WERI-Rb-1 (cell line): ENCODE results near the gene JPH3.

ENCODE experiments used
- DNase-seq: peaks from one replicate; pipeline ENCODE4 v3.0.0-alpha.2; 2020
- H3K27ac ChIP-seq: fragments of 250-450 bp; sonication (Bioruptor Pico); 2 replicates; pipeline ENCODE4 v1.5.1; 2020; ENCODE audit warnings: mild to moderate bottlenecking, moderate library complexity
- H3K27me3 ChIP-seq: fragments of 250-450 bp; sonication (Bioruptor Pico); 2 replicates; pipeline ENCODE4 v1.5.1; 2021; ENCODE audit warnings: mild to moderate bottlenecking, low read depth, moderate library complexity; ENCODE audit not compliant: insufficient read depth, severe bottlenecking
- H3K36me3 ChIP-seq: fragments of 250-450 bp; sonication (Bioruptor Pico); 2 replicates; pipeline ENCODE4 v1.5.1; 2020; ENCODE audit warnings: mild to moderate bottlenecking, moderate library complexity
- H3K4me3 ChIP-seq: 2 replicates; pipeline ENCODE4 v1.5.1; 2011; ENCODE audit warnings: low read depth, mild to moderate bottlenecking, control low read depth, low read length
- H3K9me3 ChIP-seq: fragments of 250-450 bp; sonication (Bioruptor Pico); 2 replicates; pipeline ENCODE4 v1.5.1; 2021; ENCODE audit warnings: mild to moderate bottlenecking, moderate library complexity; ENCODE audit not compliant: severe bottlenecking
- CTCF ChIP-seq: IDR thresholded peaks from 2 replicates; pipeline ENCODE4 v1.5.1; 2011; ENCODE audit warnings: low read depth, mild to moderate bottlenecking, control low read depth, inconsistent platforms, low read length

Gene JPH3

GRCh38 chr16:87626905-87627304, 24.6 kb downstream of the JPH3 start:
- H3K27me3 ChIP-seq, result no peaks in the 10 kb centered on the region
- DNase-seq, result no peak
- no peak for TF ChIP-seq CTCF
- H3K4me3 ChIP-seq, result no peak overlapping the region
- no peak overlapping the region for H3K27ac ChIP-seq
- no peaks in the 10 kb centered on the region for H3K9me3 ChIP-seq
- H3K36me3 ChIP-seq, result no peaks in the 10 kb centered on the region

- no peak for DNase-seq
- Histone ChIP-seq H3K27ac (no peak overlapping the region), H3K27me3 (no peaks in the 10 kb centered on the region), H3K9me3 (no peaks in the 10 kb centered on the region), H3K36me3 (no peaks in the 10 kb centered on the region), H3K4me3 (no peak overlapping the region)
- TF ChIP-seq CTCF, result no peak
Measured at GRCh38 chr16:87627542-87628245, 25.4 kb downstream of the JPH3 start.

- no peak for DNase-seq
- Histone ChIP-seq H3K27ac (no peak overlapping the region), H3K4me3 (no peak overlapping the region), H3K36me3 (no peaks in the 10 kb centered on the region), H3K27me3 (no peaks in the 10 kb centered on the region), H3K9me3 (no peaks in the 10 kb centered on the region)
- no peak for TF ChIP-seq CTCF
Measured at GRCh38 chr16:87628246-87628923, 26.1 kb downstream of the JPH3 start.

GRCh38 chr16:87628940-87629339, 26.6 kb downstream of the JPH3 start:
- TF ChIP-seq CTCF, result no peak
- Histone ChIP-seq H3K4me3 (no peak overlapping the region), H3K27ac (no peak overlapping the region), H3K36me3 (no peaks in the 10 kb centered on the region), H3K27me3 (no peaks in the 10 kb centered on the region), H3K9me3 (no peaks in the 10 kb centered on the region)
- no peak for DNase-seq

GRCh38 chr16:87631067-87631466, 28.8 kb downstream of the JPH3 start:
- TF ChIP-seq CTCF, result no peak
- no peak overlapping the region for H3K27ac ChIP-seq
- H3K27me3 ChIP-seq, result no peaks in the 10 kb centered on the region
- no peaks in the 10 kb centered on the region for H3K9me3 ChIP-seq
- DNase-seq, result no peak
- no peaks in the 10 kb centered on the region for H3K36me3 ChIP-seq
- H3K4me3 ChIP-seq, result no peak overlapping the region
